ENCODE measurements around the gene MRPL53.

DNA sequence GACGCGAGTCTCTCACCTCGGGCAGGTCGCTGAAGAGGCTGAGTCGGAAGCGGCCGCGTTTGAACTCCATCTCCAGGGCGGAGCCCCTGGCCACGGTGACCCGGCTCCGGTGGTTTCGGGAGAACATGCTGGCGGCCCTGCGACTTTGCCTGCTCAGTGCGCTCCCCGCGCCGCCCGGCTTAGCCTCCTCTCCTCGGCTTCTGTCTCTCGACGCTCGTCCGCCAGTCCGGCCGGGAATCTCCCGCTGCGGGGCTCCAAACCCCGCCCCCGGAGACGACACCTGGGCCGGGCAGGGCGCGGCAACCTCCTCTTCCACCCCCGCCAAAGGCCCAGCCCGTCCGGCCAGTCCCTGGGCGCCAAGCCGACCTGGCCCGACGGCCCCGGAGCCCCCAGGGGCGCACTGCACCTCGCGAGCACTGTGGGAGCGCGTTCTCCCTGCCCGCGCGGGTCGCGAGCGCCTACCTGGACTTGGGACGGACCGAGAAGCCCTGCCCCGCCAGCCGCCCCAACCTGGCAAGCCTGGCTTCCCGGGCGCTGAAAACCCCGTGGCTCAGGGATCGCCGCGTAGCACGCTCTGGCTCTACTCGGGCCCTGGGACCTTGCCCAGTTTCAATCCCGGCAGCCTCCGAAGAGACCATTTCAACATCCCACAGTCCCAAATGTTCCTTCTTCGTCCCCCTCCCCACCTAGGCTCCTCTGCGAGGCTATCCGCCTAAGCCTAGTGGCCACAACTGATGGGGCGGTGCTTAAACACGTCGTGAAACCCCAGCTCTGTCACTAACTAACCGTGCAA is 30.6 kb downstream of the MRPL53 start, which contains the start of gene RTKN:
- peak in 1 of 2 donors; percentile 36 for TF ChIP-seq POLR2A (IDR thresholded peaks at IDR 0.05)
- TF ChIP-seq, protein P1, sequence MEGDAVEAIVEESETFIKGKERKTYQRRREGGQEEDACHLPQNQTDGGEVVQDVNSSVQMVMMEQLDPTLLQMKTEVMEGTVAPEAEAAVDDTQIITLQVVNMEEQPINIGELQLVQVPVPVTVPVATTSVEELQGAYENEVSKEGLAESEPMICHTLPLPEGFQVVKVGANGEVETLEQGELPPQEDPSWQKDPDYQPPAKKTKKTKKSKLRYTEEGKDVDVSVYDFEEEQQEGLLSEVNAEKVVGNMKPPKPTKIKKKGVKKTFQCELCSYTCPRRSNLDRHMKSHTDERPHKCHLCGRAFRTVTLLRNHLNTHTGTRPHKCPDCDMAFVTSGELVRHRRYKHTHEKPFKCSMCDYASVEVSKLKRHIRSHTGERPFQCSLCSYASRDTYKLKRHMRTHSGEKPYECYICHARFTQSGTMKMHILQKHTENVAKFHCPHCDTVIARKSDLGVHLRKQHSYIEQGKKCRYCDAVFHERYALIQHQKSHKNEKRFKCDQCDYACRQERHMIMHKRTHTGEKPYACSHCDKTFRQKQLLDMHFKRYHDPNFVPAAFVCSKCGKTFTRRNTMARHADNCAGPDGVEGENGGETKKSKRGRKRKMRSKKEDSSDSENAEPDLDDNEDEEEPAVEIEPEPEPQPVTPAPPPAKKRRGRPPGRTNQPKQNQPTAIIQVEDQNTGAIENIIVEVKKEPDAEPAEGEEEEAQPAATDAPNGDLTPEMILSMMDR (IDR thresholded peaks at IDR 0.05): no peak
